ENCODE results near the gene TBXA2R. TPM values are rescaled to one million over a fixed set of nuclear protein-coding genes. Genes with fewer than 3 reads are reported as not detected.

The TBXA2R gene
- total RNA-seq, 1 donor: 1.8 TPM

DNA sequence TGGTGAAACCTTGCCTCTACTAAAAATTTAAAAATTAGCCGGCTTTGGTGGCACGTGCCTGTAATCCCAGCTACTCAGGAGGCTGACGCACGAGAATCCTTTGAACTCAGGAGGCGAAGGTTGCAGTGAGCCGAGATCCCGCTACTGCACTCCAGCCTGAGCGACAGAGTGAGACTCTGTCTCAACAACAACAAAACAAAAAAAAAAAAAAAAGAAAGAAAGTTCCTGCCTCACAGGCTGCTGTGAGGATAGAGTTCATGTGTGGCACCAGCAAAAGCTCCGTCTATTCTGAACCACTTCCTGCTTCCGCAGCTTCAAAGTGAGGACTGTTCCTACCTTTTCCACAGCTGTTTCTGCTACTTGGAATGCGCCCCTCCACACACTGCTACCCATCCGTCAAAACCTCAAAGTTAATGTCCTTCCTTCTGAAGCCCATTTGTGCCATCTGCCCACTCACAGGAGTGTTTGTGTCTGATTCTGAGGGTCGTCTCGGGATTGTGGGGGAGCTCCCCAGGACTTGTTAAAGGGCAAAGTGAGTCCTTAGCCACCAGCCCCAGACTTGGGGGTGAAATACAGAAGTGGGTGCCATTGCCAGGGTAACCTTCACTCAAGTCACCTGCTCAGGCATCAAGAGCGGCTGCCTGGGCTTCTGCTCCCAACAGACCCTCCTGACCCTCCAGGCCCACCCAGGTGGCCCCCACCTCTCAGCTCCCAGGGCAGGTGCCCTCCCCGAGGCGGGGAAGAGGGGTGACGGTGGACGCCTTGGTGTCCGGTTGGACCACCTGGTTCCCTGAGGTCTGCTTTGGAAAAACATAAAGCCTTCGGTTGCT is 52.2 kb downstream of the TBXA2R start:
- Histone ChIP-seq H3K9me3 (ENCODE audit: low read depth, low read length) (no peaks in the 10 kb centered on the region), H3K27me3 (ENCODE audit: insufficient read depth, low read length) (no peaks in the 10 kb centered on the region), H3K4me1 (ENCODE audit: insufficient read depth, low read length) (peaks cover 67% of the 10 kb centered on the region), H3K4me3 (ENCODE audit: low read length) (no peak overlapping the region)

- H3K27me3 ChIP-seq (ENCODE audit: insufficient read depth, low read length): no peaks in the 10 kb centered on the region
- no peaks in the 10 kb centered on the region for H3K9me3 ChIP-seq (ENCODE audit: low read depth, low read length)
- H3K4me3 ChIP-seq (ENCODE audit: low read length): no peak overlapping the region
- H3K4me1 ChIP-seq (ENCODE audit: insufficient read depth, low read length): peaks cover 77% of the 10 kb centered on the region
Observed at GRCh38 chr19:3551792-3552095, 54.9 kb downstream of the TBXA2R start.

DNA sequence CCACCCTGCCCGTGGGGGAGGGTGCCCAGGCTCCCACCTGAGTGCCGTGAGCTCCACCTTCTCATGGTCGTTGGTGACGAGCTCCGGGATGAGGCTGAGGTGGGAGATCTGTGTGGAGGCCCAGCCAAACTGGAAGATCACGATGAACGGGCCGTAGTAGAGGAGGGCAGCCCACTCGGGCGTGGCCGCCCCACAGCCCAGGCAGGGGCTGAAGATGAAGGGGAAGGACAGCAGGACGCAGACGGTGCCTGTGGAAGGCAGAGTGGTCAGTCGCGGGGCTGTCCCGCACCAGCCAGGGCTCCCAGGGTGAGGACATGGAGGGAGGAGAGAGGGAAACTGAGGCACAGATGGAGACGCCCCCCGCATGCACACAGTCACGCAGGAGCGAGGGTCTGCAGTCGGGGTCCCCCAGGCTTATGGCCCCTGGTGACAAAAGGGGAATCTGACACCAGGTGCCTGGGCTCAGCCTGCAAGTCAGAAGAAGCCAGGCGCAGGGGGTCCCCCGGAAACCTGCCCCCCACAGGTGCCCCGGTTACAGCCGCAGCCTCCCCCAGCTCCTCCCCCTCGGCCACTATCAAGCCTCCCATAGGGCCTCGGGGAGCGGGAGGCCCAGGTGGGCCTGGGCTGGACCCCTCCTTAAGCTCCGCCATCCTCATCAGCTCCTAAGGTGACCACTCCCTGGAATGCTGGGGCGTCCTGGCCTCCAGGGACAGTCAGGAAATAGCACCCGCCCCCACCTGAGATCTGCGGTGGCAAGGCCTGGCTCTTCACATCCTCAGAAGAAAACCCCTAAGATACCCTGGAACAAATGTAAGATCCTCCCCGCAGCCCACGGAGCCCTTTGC is 55.5 kb downstream of the TBXA2R start:
- Histone ChIP-seq H3K9me3 (ENCODE audit: low read depth, low read length) (no peaks in the 10 kb centered on the region), H3K4me1 (ENCODE audit: insufficient read depth, low read length) (peaks cover 71% of the 10 kb centered on the region), H3K4me3 (ENCODE audit: low read length) (no peak overlapping the region), H3K27me3 (ENCODE audit: insufficient read depth, low read length) (no peaks in the 10 kb centered on the region)

GRCh38 chr19:3549816-3550215 is 56.9 kb downstream of the TBXA2R start:
- no peak overlapping the region for H3K4me3 ChIP-seq (ENCODE audit: low read length)
- H3K27me3 ChIP-seq (ENCODE audit: insufficient read depth, low read length): no peaks in the 10 kb centered on the region
- H3K9me3 ChIP-seq (ENCODE audit: low read depth, low read length): no peaks in the 10 kb centered on the region
- peaks cover 61% of the 10 kb centered on the region for H3K4me1 ChIP-seq (ENCODE audit: insufficient read depth, low read length)

- Histone ChIP-seq H3K27me3 (ENCODE audit: insufficient read depth, low read length) (no peaks in the 10 kb centered on the region), H3K4me3 (ENCODE audit: low read length) (no peak overlapping the region), H3K9me3 (ENCODE audit: low read depth, low read length) (no peaks in the 10 kb centered on the region), H3K4me1 (ENCODE audit: insufficient read depth, low read length) (peaks cover 49% of the 10 kb centered on the region)
Observed at GRCh38 chr19:3548606-3549005, 58.1 kb downstream of the TBXA2R start.

DNA sequence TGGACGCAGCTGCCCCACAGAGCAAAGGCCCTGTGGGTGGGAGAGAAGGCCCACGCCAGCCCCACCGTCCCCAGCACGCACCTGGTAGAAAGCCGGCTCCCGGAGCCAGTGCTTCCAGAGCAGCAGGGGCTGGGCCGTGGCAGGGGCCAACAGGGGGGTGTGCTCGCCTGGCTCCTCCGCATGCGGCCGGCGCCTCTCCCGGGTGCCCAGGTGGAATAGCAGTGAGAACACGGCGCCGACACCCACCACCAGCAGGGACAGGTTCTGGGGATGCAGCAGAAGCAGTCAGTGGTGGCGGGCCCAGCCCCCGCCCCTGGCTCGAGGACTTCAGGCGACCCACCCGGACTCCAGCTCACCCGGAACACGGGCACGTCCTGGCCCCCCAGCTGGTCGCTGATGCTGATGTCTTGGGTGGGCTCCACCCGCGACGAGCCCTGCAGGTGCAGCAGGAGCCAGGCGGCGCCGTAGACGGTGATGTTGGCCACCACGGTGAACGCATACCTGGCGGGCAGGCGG is 58.9 kb downstream of the TBXA2R start:
- peaks cover 42% of the 10 kb centered on the region for H3K4me1 ChIP-seq (ENCODE audit: insufficient read depth, low read length)
- H3K4me3 ChIP-seq (ENCODE audit: low read length): no peak overlapping the region
- no peaks in the 10 kb centered on the region for H3K9me3 ChIP-seq (ENCODE audit: low read depth, low read length)
- H3K27me3 ChIP-seq (ENCODE audit: insufficient read depth, low read length): no peaks in the 10 kb centered on the region

- Histone ChIP-seq H3K4me3 (ENCODE audit: low read length) (no peak overlapping the region), H3K9me3 (ENCODE audit: low read depth, low read length) (no peaks in the 10 kb centered on the region), H3K4me1 (ENCODE audit: insufficient read depth, low read length) (peaks cover 36% of the 10 kb centered on the region), H3K27me3 (ENCODE audit: insufficient read depth, low read length) (no peaks in the 10 kb centered on the region)
Observed at GRCh38 chr19:3547301-3547731, 59.4 kb downstream of the TBXA2R start.

DNA sequence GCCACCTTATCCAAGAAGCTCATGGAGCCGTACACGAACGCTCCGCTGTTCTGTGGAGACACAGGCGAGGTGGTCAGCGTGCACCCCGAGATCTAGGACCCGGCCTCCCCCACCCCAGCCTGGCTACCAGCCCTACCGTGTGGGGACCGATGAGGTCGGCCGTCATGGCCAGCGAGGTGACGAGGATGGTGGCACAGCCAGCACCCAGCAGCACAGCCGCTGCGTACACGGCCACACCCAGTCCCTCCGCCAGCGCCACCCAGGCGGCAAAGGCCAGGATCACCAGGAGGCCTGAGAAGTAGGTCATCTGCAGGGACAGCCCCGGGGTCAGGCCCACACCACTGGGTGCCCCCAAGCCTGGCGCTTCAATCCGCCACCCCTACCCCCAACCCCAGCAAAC is 60.6 kb downstream of the TBXA2R start:
- no peaks in the 10 kb centered on the region for H3K27me3 ChIP-seq (ENCODE audit: insufficient read depth, low read length)
- no peaks in the 10 kb centered on the region for H3K9me3 ChIP-seq (ENCODE audit: low read depth, low read length)
- no peak overlapping the region for H3K4me3 ChIP-seq (ENCODE audit: low read length)
- peaks cover 29% of the 10 kb centered on the region for H3K4me1 ChIP-seq (ENCODE audit: insufficient read depth, low read length)

DNA sequence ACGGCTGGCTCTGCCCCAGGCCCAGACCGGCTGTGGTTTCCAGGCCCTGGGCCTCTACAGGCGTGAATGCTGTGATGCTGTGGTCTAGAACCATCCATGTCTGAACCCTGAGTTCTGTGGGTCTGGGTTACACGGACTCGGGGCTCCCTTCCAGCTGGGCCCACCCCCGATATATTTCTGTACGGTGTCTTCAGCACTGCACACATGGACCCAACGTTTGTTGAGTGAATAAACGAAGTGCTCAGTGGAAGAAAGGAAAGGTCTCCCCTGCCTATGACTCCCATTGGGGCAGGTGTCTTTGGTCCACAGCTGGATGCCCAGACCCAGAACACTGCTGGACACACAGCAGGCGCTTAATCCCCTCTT is 61.0 kb downstream of the TBXA2R start:
- Histone ChIP-seq H3K27me3 (ENCODE audit: insufficient read depth, low read length) (no peaks in the 10 kb centered on the region), H3K4me3 (ENCODE audit: low read length) (no peak overlapping the region)

GRCh38 chr19:3544742-3545668 is 61.7 kb downstream of the TBXA2R start:
- H3K4me1 ChIP-seq (ENCODE audit: insufficient read depth, low read length): peaks cover 29% of the 10 kb centered on the region
- H3K27me3 ChIP-seq (ENCODE audit: insufficient read depth, low read length): no peaks in the 10 kb centered on the region
- no peak overlapping the region for H3K4me3 ChIP-seq (ENCODE audit: low read length)
- H3K9me3 ChIP-seq (ENCODE audit: low read depth, low read length): no peaks in the 10 kb centered on the region

More for the DNA sequence above, 61.0 kb downstream of the TBXA2R start:
- Histone ChIP-seq H3K4me1 (ENCODE audit: insufficient read depth, low read length) (peaks cover 29% of the 10 kb centered on the region), H3K9me3 (ENCODE audit: low read depth, low read length) (no peaks in the 10 kb centered on the region)

Other genes starting within 250 kb of the TBXA2R start
- gene NFIC, start 240.3 kb downstream of the TBXA2R start, total RNA-seq: 17.3 TPM
- gene SMIM24, start 126.3 kb downstream of the TBXA2R start, total RNA-seq: not detected
- not detected for gene SMIM44, start 123.4 kb downstream of the TBXA2R start, total RNA-seq
- 1.4 TPM for gene DOHH, start 106.2 kb downstream of the TBXA2R start, total RNA-seq
- 50.7 TPM for gene FZR1, start 100.6 kb downstream of the TBXA2R start, total RNA-seq
- 0.84 TPM for gene TEKTIP1, start 67.7 kb downstream of the TBXA2R start, total RNA-seq
- gene MFSD12, start 49.3 kb downstream of the TBXA2R start, total RNA-seq: 37.8 TPM
- 34.7 TPM for gene HMG20B, start 33.9 kb downstream of the TBXA2R start, total RNA-seq
- 0.21 TPM for gene GIPC3, start 21.4 kb downstream of the TBXA2R start, total RNA-seq
- gene CACTIN, start 19.9 kb upstream of the TBXA2R start, total RNA-seq: 12.2 TPM
- gene PIP5K1C, start 93.6 kb upstream of the TBXA2R start, total RNA-seq: 8.4 TPM
- 5.7 TPM for gene TJP3, start 101.5 kb upstream of the TBXA2R start, total RNA-seq
- gene APBA3, start 154.8 kb upstream of the TBXA2R start, total RNA-seq: 47.6 TPM
- gene MRPL54, start 155.8 kb upstream of the TBXA2R start, total RNA-seq: 40.4 TPM
- not detected for gene RAX2, start 165.4 kb upstream of the TBXA2R start, total RNA-seq
- 31.6 TPM for gene MATK, start 179.5 kb upstream of the TBXA2R start, total RNA-seq